K562 (cell line): ENCODE results near the gene REEP6. TPM values are rescaled to one million over a fixed set of nuclear protein-coding genes. Genes with fewer than 3 reads are reported as not detected.

ENCODE experiments used
- ATAC-seq: fragments of 200-7000 bp; cut with Tn5 transposase; 3 replicates; pipeline ENCODE4 v1.9.1; 2020; ENCODE audit warnings: moderate library complexity
- BruUV-seq: library from RNA; stranded (reverse); fragments of 400-500 nt; replicated peaks from 2 replicates; lab custom pipeline; 2021; lab: Mats Ljungman, UMichigan
- CTCF ChIA-PET: fragments of 300-600 bp; formaldehyde crosslinking; extraction: SDS; loops from one replicate; lab custom pipeline; 2021; ENCODE audit warnings: low intra/inter-chr PET ratio; lab: Yijun Ruan, JAX
- POLR2A ChIA-PET: fragments of 300-600, 350-650 bp; sonication (Branson Sonifier 250); formaldehyde crosslinking; extraction: SDS; loops from one replicate; lab custom pipeline; 2021; ENCODE audit warnings: antibody characterized with exemption, inconsistent platforms; lab: Yijun Ruan, JAX
- DNase-seq, 4 experiments: peaks; one replicate each; pipeline versions ENCODE4 v3.0.0 to v3.0.0-alpha.2; 2011 to 2018; ENCODE audit warnings: low spot score in 3 of 4, mixed read lengths in 3 of 4; ENCODE audit errors: extremely low read depth in 1 of 4
- FAIRE-seq: peaks from 2 replicates; lab custom pipeline; 2011; peaks lifted over from hg19 to GRCh38; lab: Jason Lieb, UNC
- H2AFZ ChIP-seq: 2 replicates; pipeline ENCODE4 v1.6.0; 2011; ENCODE audit warnings: low read depth, low read length, control low read depth, inconsistent platforms
- H3K27ac ChIP-seq: fragments of 200-600 bp; 3 replicates; pipeline ENCODE4 v1.8.0; 2011; ENCODE audit warnings: low read depth, mild to moderate bottlenecking, control low read depth, inconsistent platforms, low read length, moderate library complexity, mixed read lengths; ENCODE audit errors: extremely low read depth
- H3K27me3 ChIP-seq, 2 experiments: fragments of 300-600 bp in 1 of 2; 2 replicates in 1 of 2; 3 replicates in 1 of 2; pipeline versions ENCODE4 v1.6.0 to v1.8.0; 2011; ENCODE audit warnings: inconsistent platforms in 2 of 2, low read length in 2 of 2, mild to moderate bottlenecking in 1 of 2, mixed read lengths in 1 of 2, moderate library complexity in 1 of 2; ENCODE audit not compliant: control insufficient read depth in 2 of 2, insufficient read depth in 2 of 2
- H3K36me3 ChIP-seq: fragments of 300-600 bp; 3 replicates; pipeline ENCODE4 v1.8.0; 2011; ENCODE audit warnings: mild to moderate bottlenecking, low read length, inconsistent platforms; ENCODE audit not compliant: control insufficient read depth, insufficient read depth
- H3K4me1 ChIP-seq, 2 experiments: fragments of 200-600 bp in 1 of 2; replicated peaks in 1 of 2; 2 replicates in 1 of 2; 3 replicates in 1 of 2; pipeline versions ENCODE4 v1.5.1 to v1.8.0; 2011; ENCODE audit warnings: inconsistent platforms in 2 of 2, low read length in 2 of 2, mild to moderate bottlenecking in 1 of 2, mixed read lengths in 1 of 2, moderate library complexity in 1 of 2; ENCODE audit not compliant: control insufficient read depth in 2 of 2, insufficient read depth in 2 of 2
- H3K4me2 ChIP-seq: 2 replicates; pipeline ENCODE4 v1.6.1; 2011; ENCODE audit warnings: low read length, control low read depth, inconsistent platforms, mixed read lengths; ENCODE audit not compliant: insufficient read depth
- H3K4me3 ChIP-seq: fragments of 200-600 bp; sonication (generic), shearing (Covaris generic); 2 replicates; pipeline ENCODE4 v1.5.1; 2016; ENCODE audit warnings: control low read depth, inconsistent platforms
- H3K79me2 ChIP-seq: fragments of 200-600 bp; 3 replicates; pipeline ENCODE4 v1.8.0; 2011; ENCODE audit warnings: low read length, inconsistent platforms; ENCODE audit not compliant: control insufficient read depth, insufficient read depth
- H3K9ac ChIP-seq, 2 experiments: 2 replicates each; pipeline versions ENCODE4 v1.6.0 to v1.6.1; 2011; ENCODE audit warnings: low read depth in 2 of 2, low read length in 2 of 2, control low read depth in 1 of 2, inconsistent platforms in 1 of 2, mild to moderate bottlenecking in 1 of 2, mixed read lengths in 1 of 2; ENCODE audit not compliant: insufficient read depth in 1 of 2
- H3K9me1 ChIP-seq: one replicate; pipeline ENCODE4 v1.6.0; 2011; ENCODE audit warnings: inconsistent platforms, mild to moderate bottlenecking, low read length, moderate library complexity; ENCODE audit not compliant: control insufficient read depth, insufficient read depth
- H3K9me3 ChIP-seq: replicated peaks from 2 replicates; pipeline ENCODE4 v1.5.1; 2011; ENCODE audit warnings: low read depth, low read length, inconsistent platforms; ENCODE audit not compliant: control insufficient read depth, insufficient read depth
- H4K20me1 ChIP-seq: replicated peaks from 2 replicates; pipeline ENCODE4 v1.6.1; 2011; ENCODE audit warnings: low read length, inconsistent platforms, mixed read lengths; ENCODE audit not compliant: control insufficient read depth, insufficient read depth
- ADNP ChIP-seq: fragments of 200-800 bp; sonication (Bioruptor generic); IDR thresholded peaks from 2 replicates; pipeline ENCODE4 v1.6.1; 2016; ENCODE audit warnings: missing genetic modification characterization, missing compliant biosample characterization
- BCOR ChIP-seq: fragments of 450-650 bp; IDR thresholded peaks from 2 replicates; pipeline ENCODE4 v1.6.1; 2016
- BRF2 ChIP-seq: IDR thresholded peaks from 3 replicates; pipeline ENCODE4 v1.6.1; 2011; ENCODE audit warnings: borderline replicate concordance, mild to moderate bottlenecking; ENCODE audit not compliant: insufficient read length, insufficient read depth
- HDGF ChIP-seq: fragments of 450-650 bp; IDR thresholded peaks from 2 replicates; pipeline ENCODE4 v1.6.1; 2016
- ID3 ChIP-seq, 2 experiments: fragments of 250-450 bp in 1 of 2; fragments of 450-650 bp in 1 of 2; sonication (Bioruptor Pico) in 1 of 2; IDR thresholded peaks; 2 replicates each; pipeline versions ENCODE4 v1.6.1 to v1.8.0; 2016 to 2021; ENCODE audit warnings: mild to moderate bottlenecking in 2 of 2, moderate library complexity in 2 of 2, missing compliant biosample characterization in 1 of 2, missing genetic modification characterization in 1 of 2
- NELFE ChIP-seq: IDR thresholded peaks from 2 replicates; pipeline ENCODE4 v1.6.1; 2011; ENCODE audit warnings: mild to moderate bottlenecking; ENCODE audit not compliant: insufficient read depth, insufficient read length
- NFIX ChIP-seq: fragments of 250-450 bp; sonication (Bioruptor Pico); IDR thresholded peaks from 2 replicates; pipeline ENCODE4 v1.4.0; 2020; ENCODE audit warnings: low read depth, mild to moderate bottlenecking, moderate library complexity
- PHF20 ChIP-seq: fragments of 450-650 bp; IDR thresholded peaks from 2 replicates; pipeline ENCODE4 v1.6.1; 2018; ENCODE audit not compliant: partially characterized antibody
- RBM14 ChIP-seq: fragments of 200-400 bp; formaldehyde crosslinking; IDR thresholded peaks from 2 replicates; pipeline ENCODE4 v1.6.1; 2018; ENCODE audit warnings: low read depth, mild to moderate bottlenecking, low read length, moderate library complexity, borderline replicate concordance; ENCODE audit not compliant: insufficient read depth
- SRSF3 ChIP-seq: fragments of 200-400 bp; formaldehyde crosslinking; IDR thresholded peaks from 2 replicates; pipeline ENCODE4 v1.6.1; 2016; ENCODE audit warnings: mild to moderate bottlenecking, low read length, moderate library complexity; ENCODE audit not compliant: insufficient read depth
- TARDBP ChIP-seq: fragments of 450-650 bp; IDR thresholded peaks from 2 replicates; pipeline ENCODE4 v1.6.1; 2016
- ZFX ChIP-seq: sonication (generic); formaldehyde crosslinking; IDR thresholded peaks from 2 replicates; pipeline ENCODE4 v1.8.0; 2022; ENCODE audit warnings: mild to moderate bottlenecking, missing genetic modification reagents, moderate library complexity
- ZNF146 ChIP-seq: IDR thresholded peaks from one replicate; pipeline ENCODE4 v1.6.1; 2018; ENCODE audit warnings: missing compliant biosample characterization; ENCODE audit not compliant: unreplicated experiment
- WGBS: fragments of 100-300 bp; shearing (Covaris generic); methylation state at CpG from one replicate; pipeline ENCODE4 v1.1.6; 2016; ENCODE audit warnings: low coverage, mixed read lengths; ENCODE audit not compliant: insufficient coverage; ENCODE audit errors: missing lambda C conversion rate; 5-methylcytosine and 5-hydroxymethylcytosine counted together
- in situ Hi-C: fragments of 300-500 bp; cut with MboI; formaldehyde crosslinking; loops from 4 replicates; pipeline ENCODE4 v1.15.0; 2018; ENCODE audit warnings: inconsistent platforms, mixed read lengths
- intact Hi-C: fragments of 100-400 bp; cut with micrococcal nuclease; formaldehyde crosslinking; loops from 2 replicates; pipeline ENCODE4 v1.14.2; 2022
- polyA plus RNA-seq, 8 experiments: library from polyadenylated mRNA; depleted of rRNA in 4 of 8; stranded (reverse) in 5 of 8; unstranded in 3 of 8; fragments of >200 nt; fragmentation: Nextera tagmentation in 2 of 8; fragmentation: Illumina TruSeq in 1 of 8; extraction: Ambion mirVana in 2 of 8; extraction: Trizol in 1 of 8; gene quantifications; 2 replicates each; pipeline versions ENCODE4 v1.2.1 to v1.2.3, GENCODE V29; 2011 to 2014; ENCODE audit warnings: inconsistent platforms in 1 of 8, missing spikeins in 1 of 8
- total RNA-seq, 7 experiments: library from RNA; depleted of rRNA in 6 of 7; stranded (reverse); fragments of >200 nt in 6 of 7; fragmentation: Illumina TruSeq in 2 of 7; extraction: Trizol in 2 of 7; gene quantifications; 2 replicates each; pipeline versions ENCODE4 v1.2.1 to v1.2.3, GENCODE V29; 2011 to 2021; ENCODE audit warnings: low replicate concordance in 1 of 7
- TF ChIP-seq, protein P1 (sequence below): fragments of 250-450 bp; sonication (Bioruptor Pico); IDR thresholded peaks from 2 replicates; pipeline ENCODE4 v1.8.0; 2022; ENCODE audit warnings: inconsistent platforms, mild to moderate bottlenecking, moderate library complexity, borderline replicate concordance

Gene REEP6
- total and polyA plus RNA-seq, 9 of the 15 experiments (the other 6 are each of a cell fraction or from before 2014, with no cell fraction given) = 1.2 to 64.2 (median 12.7) TPM

GRCh38 chr19:1495799-1496713 is 5.1 kb downstream of the REEP6 start (continued):
- TF ChIP-seq NELFE (no peak), SRSF3 (no peak), RBM14 (no peak), HDGF (no peak), NFIX (no peak), BCOR (no peak)

- Histone ChIP-seq H3K4me3 (no peak overlapping the region), H3K9ac (0 out of 4 replicates have a peak overlapping the region, but pooled peaks of 1 of the 2 experiments have one; percentile 61), H3K9me3 (no peaks in the 10 kb centered on the region), H3K36me3 (no peaks in the 10 kb centered on the region), H3K79me2 (peaks cover 17% of the 10 kb centered on the region), H3K9me1 (no peaks in the 10 kb centered on the region), H3K4me1 (peaks cover 21 to 82% of the 10 kb centered on the region in 2 experiments), H3K27me3 (no peaks in the 10 kb centered on the region), H2AFZ (no peak overlapping the region), H4K20me1 (peaks cover 6% of the 10 kb centered on the region; the same call in 1 of the 2 replicates), H3K27ac (no peak overlapping the region), H3K4me2 (no peak overlapping the region)
- intact Hi-C loops (no loop called here), in situ Hi-C loops (no loop called here)
- ChIA-PET POLR2A (no interaction called here), CTCF (no interaction called here)
- no TSS peak for BruUV-seq
- no peak for ATAC-seq
- FAIRE-seq = no peak
- WGBS = 87% methylated on average over 32 of the region's 39 CpGs
- DNase-seq = no peak
- TF ChIP-seq PHF20 = peak; percentile 57
- no peak for TF ChIP-seq ID3 (CRISPR knock-in tag; IDR thresholded peaks at IDR 0.05)
- TF ChIP-seq ID3 (tag; IDR thresholded peaks at IDR 0.05) = no peak
- TF ChIP-seq BRF2 = no peak
- no peak for TF ChIP-seq ZFX (CRISPR knock-in tag)
- no peak for TF ChIP-seq ADNP (tag)
- TF ChIP-seq, protein P1, sequence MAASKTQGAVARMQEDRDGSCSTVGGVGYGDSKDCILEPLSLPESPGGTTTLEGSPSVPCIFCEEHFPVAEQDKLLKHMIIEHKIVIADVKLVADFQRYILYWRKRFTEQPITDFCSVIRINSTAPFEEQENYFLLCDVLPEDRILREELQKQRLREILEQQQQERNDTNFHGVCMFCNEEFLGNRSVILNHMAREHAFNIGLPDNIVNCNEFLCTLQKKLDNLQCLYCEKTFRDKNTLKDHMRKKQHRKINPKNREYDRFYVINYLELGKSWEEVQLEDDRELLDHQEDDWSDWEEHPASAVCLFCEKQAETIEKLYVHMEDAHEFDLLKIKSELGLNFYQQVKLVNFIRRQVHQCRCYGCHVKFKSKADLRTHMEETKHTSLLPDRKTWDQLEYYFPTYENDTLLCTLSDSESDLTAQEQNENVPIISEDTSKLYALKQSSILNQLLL (CRISPR knock-in tag) = no peak
- TF ChIP-seq TARDBP = peak; percentile 67; the same call in 1 of the 2 replicates
- no peak for TF ChIP-seq ZNF146 (CRISPR knock-in tag)
These were observed 6.0 kb downstream of the REEP6 start for GRCh38 chr19:1496714-1497577.
